ENCODE data around the gene ADARB1.

DNA sequence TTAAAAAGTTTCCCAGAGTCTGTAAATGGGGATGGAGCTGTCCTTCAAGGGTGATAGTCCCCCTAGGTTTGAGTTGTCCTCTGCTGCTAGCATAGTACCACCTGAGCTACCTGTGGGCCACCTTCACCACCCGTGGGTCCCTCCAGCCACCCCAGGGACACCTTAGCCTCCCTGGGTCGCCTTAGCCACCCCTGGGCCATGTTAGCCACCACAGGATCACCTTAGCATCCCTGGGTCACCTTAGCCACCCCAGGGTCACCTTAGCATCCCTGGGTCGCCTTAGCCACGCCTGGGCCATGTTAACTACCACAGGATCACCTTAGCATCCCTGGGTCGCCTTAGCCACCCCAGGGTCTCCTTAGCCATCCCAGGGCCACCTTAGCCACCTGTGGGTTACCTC lies 67.1 kb downstream of the ADARB1 start:
- TF ChIP-seq POLR2A (IDR thresholded peaks at IDR 0.05; ENCODE audit: low read depth, low read length) (no peak), RAD21 (IDR thresholded peaks at IDR 0.05; ENCODE audit: low read length) (no peak), CEBPB (IDR thresholded peaks at IDR 0.05; ENCODE audit: low read depth, low read length) (no peak), FOS (IDR thresholded peaks at IDR 0.05; ENCODE audit: low read depth, low read length) (no peak), SMC3 (IDR thresholded peaks at IDR 0.05; ENCODE audit: low read depth, low read length) (no peak), RFX5 (IDR thresholded peaks at IDR 0.05; ENCODE audit: low read depth, low read length) (no peak), MAZ (IDR thresholded peaks at IDR 0.05; ENCODE audit: borderline replicate concordance, low read depth, low read length) (no peak), MXI1 (IDR thresholded peaks at IDR 0.05; ENCODE audit: borderline replicate concordance, low read depth, low read length) (no peak), RCOR1 (IDR thresholded peaks at IDR 0.05; ENCODE audit: insufficient replicate concordance, low read length) (no peak), CHD1 (IDR thresholded peaks at IDR 0.05; ENCODE audit: low read depth, low read length) (no peak)
- TF ChIP-seq, protein P1, sequence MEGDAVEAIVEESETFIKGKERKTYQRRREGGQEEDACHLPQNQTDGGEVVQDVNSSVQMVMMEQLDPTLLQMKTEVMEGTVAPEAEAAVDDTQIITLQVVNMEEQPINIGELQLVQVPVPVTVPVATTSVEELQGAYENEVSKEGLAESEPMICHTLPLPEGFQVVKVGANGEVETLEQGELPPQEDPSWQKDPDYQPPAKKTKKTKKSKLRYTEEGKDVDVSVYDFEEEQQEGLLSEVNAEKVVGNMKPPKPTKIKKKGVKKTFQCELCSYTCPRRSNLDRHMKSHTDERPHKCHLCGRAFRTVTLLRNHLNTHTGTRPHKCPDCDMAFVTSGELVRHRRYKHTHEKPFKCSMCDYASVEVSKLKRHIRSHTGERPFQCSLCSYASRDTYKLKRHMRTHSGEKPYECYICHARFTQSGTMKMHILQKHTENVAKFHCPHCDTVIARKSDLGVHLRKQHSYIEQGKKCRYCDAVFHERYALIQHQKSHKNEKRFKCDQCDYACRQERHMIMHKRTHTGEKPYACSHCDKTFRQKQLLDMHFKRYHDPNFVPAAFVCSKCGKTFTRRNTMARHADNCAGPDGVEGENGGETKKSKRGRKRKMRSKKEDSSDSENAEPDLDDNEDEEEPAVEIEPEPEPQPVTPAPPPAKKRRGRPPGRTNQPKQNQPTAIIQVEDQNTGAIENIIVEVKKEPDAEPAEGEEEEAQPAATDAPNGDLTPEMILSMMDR (conservative IDR thresholded peaks at IDR 0.05; ENCODE audit: low read depth, low read length) = no peak
- TF ChIP-seq, protein P2, sequence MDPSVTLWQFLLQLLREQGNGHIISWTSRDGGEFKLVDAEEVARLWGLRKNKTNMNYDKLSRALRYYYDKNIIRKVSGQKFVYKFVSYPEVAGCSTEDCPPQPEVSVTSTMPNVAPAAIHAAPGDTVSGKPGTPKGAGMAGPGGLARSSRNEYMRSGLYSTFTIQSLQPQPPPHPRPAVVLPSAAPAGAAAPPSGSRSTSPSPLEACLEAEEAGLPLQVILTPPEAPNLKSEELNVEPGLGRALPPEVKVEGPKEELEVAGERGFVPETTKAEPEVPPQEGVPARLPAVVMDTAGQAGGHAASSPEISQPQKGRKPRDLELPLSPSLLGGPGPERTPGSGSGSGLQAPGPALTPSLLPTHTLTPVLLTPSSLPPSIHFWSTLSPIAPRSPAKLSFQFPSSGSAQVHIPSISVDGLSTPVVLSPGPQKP (IDR thresholded peaks at IDR 0.05; ENCODE audit: borderline replicate concordance, low read depth, low read length) = no peak

Measured in IMR-90 (cell line).